Stimulated activated CD8-positive, alpha-beta memory T cell treated with anti-CD3 and anti-CD28 coated beads, Interleukin-15, amount 100 ng/mL, for 1 hour (primary cell): ENCODE measurements around the gene CTNNA3.

Experiments used
- DNase-seq: peaks from one replicate; pipeline ENCODE4 v3.0.0-alpha.2; 2020; ENCODE audit warnings: low read depth

The CTNNA3 gene

GRCh38 chr10:66809402-66809801 is 886.6 kb downstream of the CTNNA3 start:
- DNase-seq = no peak

GRCh38 chr10:66805612-66806011 is 890.4 kb downstream of the CTNNA3 start:
- DNase-seq = no peak

GRCh38 chr10:66804962-66805361 is 891.0 kb downstream of the CTNNA3 start:
- DNase-seq = no peak

- DNase-seq = no peak
Measured at GRCh38 chr10:66803174-66803573, 892.8 kb downstream of the CTNNA3 start.

- DNase-seq = no peak
Measured at GRCh38 chr10:66799474-66799873, 896.5 kb downstream of the CTNNA3 start.

- no peak for DNase-seq
Measured at GRCh38 chr10:66795866-66796265, 900.1 kb downstream of the CTNNA3 start.

GRCh38 chr10:66792441-66792840 is 903.6 kb downstream of the CTNNA3 start:
- no peak for DNase-seq

- no peak for DNase-seq
Measured at GRCh38 chr10:66788178-66788987, 907.6 kb downstream of the CTNNA3 start.

GRCh38 chr10:66786709-66787108 is 909.3 kb downstream of the CTNNA3 start:
- no peak for DNase-seq

GRCh38 chr10:66784770-66785169 is 911.2 kb downstream of the CTNNA3 start:
- no peak for DNase-seq

GRCh38 chr10:66783316-66783715 is 912.7 kb downstream of the CTNNA3 start:
- no peak for DNase-seq

GRCh38 chr10:66782776-66783175 is 913.2 kb downstream of the CTNNA3 start:
- DNase-seq = no peak

- DNase-seq = no peak
Measured at GRCh38 chr10:66782144-66782543, 913.9 kb downstream of the CTNNA3 start.

GRCh38 chr10:66780796-66781195 is 915.2 kb downstream of the CTNNA3 start:
- no peak for DNase-seq

GRCh38 chr10:66778351-66778750 is 917.6 kb downstream of the CTNNA3 start:
- no peak for DNase-seq

GRCh38 chr10:66777665-66778064 is 918.3 kb downstream of the CTNNA3 start:
- no peak for DNase-seq

GRCh38 chr10:66773472-66773817 is 922.5 kb downstream of the CTNNA3 start:
- DNase-seq = no peak

GRCh38 chr10:66772548-66773471 is 923.2 kb downstream of the CTNNA3 start:
- no peak for DNase-seq

- DNase-seq = no peak
Measured at GRCh38 chr10:66767707-66768106, 928.3 kb downstream of the CTNNA3 start.

GRCh38 chr10:66762218-66762729 is 933.7 kb downstream of the CTNNA3 start:
- DNase-seq = no peak

GRCh38 chr10:66760941-66761340 is 935.1 kb downstream of the CTNNA3 start:
- DNase-seq = no peak

GRCh38 chr10:66755474-66755873 is 940.5 kb downstream of the CTNNA3 start:
- no peak for DNase-seq

GRCh38 chr10:66752714-66753113 is 943.3 kb downstream of the CTNNA3 start:
- DNase-seq = no peak
